ENCODE measurements around the gene RNF115.
"Not testable (repeated sequence)": the region's sequence is repeated elsewhere in the genome, so short reads cannot be mapped to it uniquely, and the experiment has no call there.

RNF115 gene

DNA sequence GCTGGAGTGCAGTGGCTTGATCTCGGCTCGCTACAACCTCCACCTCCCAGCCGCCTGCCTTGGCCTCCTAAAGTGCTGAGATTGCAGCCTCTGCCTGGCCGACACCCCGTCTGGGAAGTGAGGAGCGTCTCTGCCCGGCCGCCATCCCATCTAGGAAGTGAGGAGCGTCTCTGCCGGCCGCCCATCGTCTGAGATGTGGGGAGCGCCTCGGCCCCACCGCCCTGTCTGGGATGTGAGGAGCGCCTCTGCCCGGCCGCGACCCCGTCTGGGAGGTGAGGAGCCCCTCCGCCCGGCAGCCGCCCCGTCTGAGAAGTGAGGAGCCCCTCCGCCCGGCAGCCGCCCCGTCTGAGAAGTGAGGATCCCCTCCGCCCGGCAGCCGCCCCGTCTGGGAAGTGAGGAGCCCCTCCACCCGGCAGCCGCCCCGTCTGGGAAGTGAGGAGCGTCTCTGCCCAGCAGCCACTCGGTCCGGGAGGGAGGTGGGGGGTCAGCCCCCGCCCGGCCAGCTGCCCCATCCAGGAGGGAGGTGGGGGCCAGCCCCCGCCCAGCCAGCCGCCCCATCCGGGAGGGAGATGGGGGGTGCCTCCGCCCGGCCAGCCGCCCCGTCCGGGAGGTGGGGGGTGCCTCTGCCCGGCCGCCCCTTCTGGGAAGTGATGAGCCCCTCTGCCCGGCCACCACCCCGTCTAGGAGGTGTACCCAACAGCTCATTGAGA lies 59.5 kb downstream of the RNF115 start:
- H3K4me1 ChIP-seq (ENCODE audit: control insufficient read depth in 1 of 2, insufficient read depth in 2 of 2, low read length in 2 of 2); H3K27me3 ChIP-seq (ENCODE audit: control insufficient read depth in 1 of 2, insufficient read depth in 2 of 2, low read length in 2 of 2); H3K27ac ChIP-seq (ENCODE audit: low read depth, low read length); H3K4me3 ChIP-seq (ENCODE audit: low read depth in 1 of 2, low read length in 2 of 2); H3K9ac ChIP-seq (ENCODE audit: low read depth in 1 of 2, low read length in 2 of 2); H3K9me3 ChIP-seq (ENCODE audit: control insufficient read depth in 1 of 2, low read length in 2 of 2): not testable (repeated sequence)
- H3K36me3 ChIP-seq (ENCODE audit: control insufficient read depth in 1 of 2, insufficient read depth in 2 of 2, low read length in 2 of 2), result peaks cover 4 to 10% of the 10 kb centered on the region in 2 donors

DNA sequence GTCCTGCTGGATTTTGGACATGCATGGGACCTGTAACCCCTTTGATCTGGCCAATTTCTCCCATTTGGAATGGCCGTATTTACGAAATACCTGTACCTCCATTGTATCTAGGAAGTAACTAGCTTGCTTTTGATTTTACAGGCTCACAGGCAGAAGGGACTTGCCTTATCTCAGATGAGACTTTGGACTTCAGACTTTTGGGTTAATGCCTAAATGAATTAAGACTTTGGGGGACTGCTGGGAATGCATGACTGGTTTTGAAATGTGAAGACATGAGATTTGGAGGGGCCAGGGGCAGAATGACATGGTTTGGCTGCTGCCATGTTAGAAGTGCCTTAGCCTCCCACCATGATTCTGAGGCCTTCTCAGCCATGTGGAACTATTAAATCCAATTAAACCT lies 61.9 kb downstream of the RNF115 start:
- H3K9ac ChIP-seq (ENCODE audit: low read depth in 1 of 2, low read length in 2 of 2); H3K27me3 ChIP-seq (ENCODE audit: control insufficient read depth in 1 of 2, insufficient read depth in 2 of 2, low read length in 2 of 2); H3K4me3 ChIP-seq (ENCODE audit: low read depth in 1 of 2, low read length in 2 of 2); H3K27ac ChIP-seq (ENCODE audit: low read depth, low read length); H3K4me1 ChIP-seq (ENCODE audit: control insufficient read depth in 1 of 2, insufficient read depth in 2 of 2, low read length in 2 of 2); H3K9me3 ChIP-seq (ENCODE audit: control insufficient read depth in 1 of 2, low read length in 2 of 2): not testable (repeated sequence)
- peaks cover 4 to 11% of the 10 kb centered on the region in 2 donors for H3K36me3 ChIP-seq (ENCODE audit: control insufficient read depth in 1 of 2, insufficient read depth in 2 of 2, low read length in 2 of 2)

- H3K9me3 ChIP-seq (ENCODE audit: control insufficient read depth in 1 of 2, low read length in 2 of 2); H3K27ac ChIP-seq (ENCODE audit: low read depth, low read length); H3K4me1 ChIP-seq (ENCODE audit: control insufficient read depth in 1 of 2, insufficient read depth in 2 of 2, low read length in 2 of 2); H3K4me3 ChIP-seq (ENCODE audit: low read depth in 1 of 2, low read length in 2 of 2); H3K9ac ChIP-seq (ENCODE audit: low read depth in 1 of 2, low read length in 2 of 2); H3K27me3 ChIP-seq (ENCODE audit: control insufficient read depth in 1 of 2, insufficient read depth in 2 of 2, low read length in 2 of 2): not testable (repeated sequence)
- H3K36me3 ChIP-seq (ENCODE audit: control insufficient read depth in 1 of 2, insufficient read depth in 2 of 2, low read length in 2 of 2), result peaks cover 4 to 11% of the 10 kb centered on the region in 2 donors
These were observed 62.4 kb downstream of the RNF115 start for GRCh38 chr1:145761498-145761897.

- not testable (repeated sequence) for H3K27ac ChIP-seq (ENCODE audit: low read depth, low read length); H3K9me3 ChIP-seq (ENCODE audit: control insufficient read depth in 1 of 2, low read length in 2 of 2); H3K27me3 ChIP-seq (ENCODE audit: control insufficient read depth in 1 of 2, insufficient read depth in 2 of 2, low read length in 2 of 2); H3K4me1 ChIP-seq (ENCODE audit: control insufficient read depth in 1 of 2, insufficient read depth in 2 of 2, low read length in 2 of 2); H3K9ac ChIP-seq (ENCODE audit: low read depth in 1 of 2, low read length in 2 of 2); H3K4me3 ChIP-seq (ENCODE audit: low read depth in 1 of 2, low read length in 2 of 2)
- peaks cover 4 to 11% of the 10 kb centered on the region in 2 donors for H3K36me3 ChIP-seq (ENCODE audit: control insufficient read depth in 1 of 2, insufficient read depth in 2 of 2, low read length in 2 of 2)
These were observed 63.4 kb downstream of the RNF115 start for GRCh38 chr1:145760395-145760949.

DNA sequence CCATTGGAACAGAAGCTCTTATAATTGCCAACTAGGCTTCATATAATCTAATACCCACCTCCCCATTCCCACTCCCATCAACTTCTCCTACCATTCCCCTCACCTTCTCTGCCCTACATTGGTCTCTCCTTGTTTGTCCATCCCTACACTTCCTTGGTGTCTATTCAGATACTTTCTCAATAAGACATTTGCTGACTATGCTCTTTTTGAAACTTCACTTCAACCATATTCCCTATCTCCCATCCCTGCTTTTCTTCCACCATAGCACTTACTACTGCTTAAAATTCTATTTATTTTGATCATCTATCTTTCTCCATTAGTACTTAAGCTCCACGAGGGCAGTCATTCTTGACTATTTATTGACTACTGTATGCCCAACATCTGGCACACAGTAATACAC lies 64.2 kb downstream of the RNF115 start:
- Histone ChIP-seq H3K27me3 (ENCODE audit: control insufficient read depth in 1 of 2, insufficient read depth in 2 of 2, low read length in 2 of 2) (no peaks in the 10 kb centered on the region), H3K9me3 (ENCODE audit: control insufficient read depth in 1 of 2, low read length in 2 of 2) (peaks cover 0 to 9% of the 10 kb centered on the region in 2 donors), H3K4me3 (ENCODE audit: low read depth in 1 of 2, low read length in 2 of 2) (no peak overlapping the region), H3K9ac (ENCODE audit: low read depth in 1 of 2, low read length in 2 of 2) (no peak overlapping the region), H3K4me1 (ENCODE audit: control insufficient read depth in 1 of 2, insufficient read depth in 2 of 2, low read length in 2 of 2) (no peaks in the 10 kb centered on the region), H3K27ac (ENCODE audit: low read depth, low read length) (no peak overlapping the region), H3K36me3 (ENCODE audit: control insufficient read depth in 1 of 2, insufficient read depth in 2 of 2, low read length in 2 of 2) (peaks cover 4 to 14% of the 10 kb centered on the region in 2 donors)

GRCh38 chr1:145758575-145758974 lies 65.3 kb downstream of the RNF115 start:
- H3K4me1 ChIP-seq (ENCODE audit: control insufficient read depth in 1 of 2, insufficient read depth in 2 of 2, low read length in 2 of 2), result no peaks in the 10 kb centered on the region
- H3K27ac ChIP-seq (ENCODE audit: low read depth, low read length), result no peak overlapping the region
- H3K9ac ChIP-seq (ENCODE audit: low read depth in 1 of 2, low read length in 2 of 2), result no peak overlapping the region
- no peaks in the 10 kb centered on the region for H3K27me3 ChIP-seq (ENCODE audit: control insufficient read depth in 1 of 2, insufficient read depth in 2 of 2, low read length in 2 of 2)
- peaks cover 0 to 9% of the 10 kb centered on the region in 2 donors for H3K9me3 ChIP-seq (ENCODE audit: control insufficient read depth in 1 of 2, low read length in 2 of 2)
- peaks cover 4 to 14% of the 10 kb centered on the region in 2 donors for H3K36me3 ChIP-seq (ENCODE audit: control insufficient read depth in 1 of 2, insufficient read depth in 2 of 2, low read length in 2 of 2)
- no peak overlapping the region for H3K4me3 ChIP-seq (ENCODE audit: low read depth in 1 of 2, low read length in 2 of 2)

- H3K36me3 ChIP-seq (ENCODE audit: control insufficient read depth in 1 of 2, insufficient read depth in 2 of 2, low read length in 2 of 2), result peaks cover 4 to 14% of the 10 kb centered on the region in 2 donors
These were observed 65.8 kb downstream of the RNF115 start for GRCh38 chr1:145758116-145758515.

GRCh38 chr1:145757420-145757819 lies 66.5 kb downstream of the RNF115 start:
- Histone ChIP-seq H3K27ac (ENCODE audit: low read depth, low read length) (no peak overlapping the region), H3K4me3 (ENCODE audit: low read depth in 1 of 2, low read length in 2 of 2) (no peak overlapping the region), H3K27me3 (ENCODE audit: control insufficient read depth in 1 of 2, insufficient read depth in 2 of 2, low read length in 2 of 2) (no peaks in the 10 kb centered on the region), H3K9me3 (ENCODE audit: control insufficient read depth in 1 of 2, low read length in 2 of 2) (peaks cover 0 to 9% of the 10 kb centered on the region in 2 donors), H3K36me3 (ENCODE audit: control insufficient read depth in 1 of 2, insufficient read depth in 2 of 2, low read length in 2 of 2) (peaks cover 0 to 19% of the 10 kb centered on the region in 2 donors), H3K9ac (ENCODE audit: low read depth in 1 of 2, low read length in 2 of 2) (no peak overlapping the region), H3K4me1 (ENCODE audit: control insufficient read depth in 1 of 2, insufficient read depth in 2 of 2, low read length in 2 of 2) (no peaks in the 10 kb centered on the region)

More at GRCh38 chr1:145758116-145758515, 65.8 kb downstream of the RNF115 start:
- no peak overlapping the region for H3K9ac ChIP-seq (ENCODE audit: low read depth in 1 of 2, low read length in 2 of 2)
- no peaks in the 10 kb centered on the region for H3K4me1 ChIP-seq (ENCODE audit: control insufficient read depth in 1 of 2, insufficient read depth in 2 of 2, low read length in 2 of 2)
- no peak overlapping the region for H3K4me3 ChIP-seq (ENCODE audit: low read depth in 1 of 2, low read length in 2 of 2)
- H3K27me3 ChIP-seq (ENCODE audit: control insufficient read depth in 1 of 2, insufficient read depth in 2 of 2, low read length in 2 of 2), result no peaks in the 10 kb centered on the region
- peaks cover 0 to 9% of the 10 kb centered on the region in 2 donors for H3K9me3 ChIP-seq (ENCODE audit: control insufficient read depth in 1 of 2, low read length in 2 of 2)
- H3K27ac ChIP-seq (ENCODE audit: low read depth, low read length), result no peak overlapping the region

DNA sequence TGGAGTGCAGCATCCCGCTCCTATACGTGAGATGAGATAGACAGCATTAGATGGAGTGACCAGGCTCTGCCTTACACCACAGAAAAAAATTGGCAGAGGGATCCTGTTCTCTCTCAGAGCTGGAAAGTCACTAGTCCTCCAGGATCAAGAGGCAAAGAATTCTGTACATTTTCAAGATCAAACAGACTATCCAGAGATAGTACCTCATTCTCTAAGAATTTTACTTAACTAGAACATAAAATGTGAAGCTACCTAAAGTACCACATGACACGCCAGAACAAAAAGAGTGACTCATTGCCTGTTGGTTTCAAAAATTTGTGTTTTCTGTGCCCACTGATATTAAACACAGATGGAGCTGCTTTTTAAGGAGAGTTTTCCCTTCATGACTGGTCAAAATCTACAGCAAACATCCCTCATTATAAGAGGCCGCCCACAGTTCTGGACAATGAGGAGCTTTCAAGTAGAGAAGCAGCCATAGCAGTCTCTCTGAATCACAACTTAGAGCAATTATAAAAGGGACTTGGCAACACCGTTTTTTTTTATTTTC lies 72.3 kb downstream of the RNF115 start:
- no peaks in the 10 kb centered on the region for H3K27me3 ChIP-seq (ENCODE audit: control insufficient read depth in 1 of 2, insufficient read depth in 2 of 2, low read length in 2 of 2)
- H3K4me1 ChIP-seq (ENCODE audit: control insufficient read depth in 1 of 2, insufficient read depth in 2 of 2, low read length in 2 of 2), result no peaks in the 10 kb centered on the region
- H3K4me3 ChIP-seq (ENCODE audit: low read depth in 1 of 2, low read length in 2 of 2), result no peak overlapping the region
- no peak overlapping the region for H3K9ac ChIP-seq (ENCODE audit: low read depth in 1 of 2, low read length in 2 of 2)
- H3K27ac ChIP-seq (ENCODE audit: low read depth, low read length), result no peak overlapping the region
- no peaks in the 10 kb centered on the region for H3K9me3 ChIP-seq (ENCODE audit: control insufficient read depth in 1 of 2, low read length in 2 of 2)
- H3K36me3 ChIP-seq (ENCODE audit: control insufficient read depth in 1 of 2, insufficient read depth in 2 of 2, low read length in 2 of 2), result peaks cover 11 to 52% of the 10 kb centered on the region in 2 donors

GRCh38 chr1:145750426-145750825 lies 73.5 kb downstream of the RNF115 start:
- Histone ChIP-seq H3K27ac (ENCODE audit: low read depth, low read length) (no peak overlapping the region), H3K27me3 (ENCODE audit: control insufficient read depth in 1 of 2, insufficient read depth in 2 of 2, low read length in 2 of 2) (no peaks in the 10 kb centered on the region), H3K4me3 (ENCODE audit: low read depth in 1 of 2, low read length in 2 of 2) (no peak overlapping the region), H3K9me3 (ENCODE audit: control insufficient read depth in 1 of 2, low read length in 2 of 2) (no peaks in the 10 kb centered on the region), H3K36me3 (ENCODE audit: control insufficient read depth in 1 of 2, insufficient read depth in 2 of 2, low read length in 2 of 2) (peaks cover 11 to 56% of the 10 kb centered on the region in 2 donors), H3K9ac (ENCODE audit: low read depth in 1 of 2, low read length in 2 of 2) (no peak overlapping the region), H3K4me1 (ENCODE audit: control insufficient read depth in 1 of 2, insufficient read depth in 2 of 2, low read length in 2 of 2) (no peaks in the 10 kb centered on the region)

Measured in duodenal mucosa (tissue), 2 donors.